Thyroid gland (tissue), 4 donors: Measurements from ENCODE around the gene KRTAP13-1. TPM values are rescaled to one million over a fixed set of nuclear protein-coding genes. Genes with fewer than 3 reads are reported as not detected.

Source experiments
- DNase-seq, 2 donors: peaks; one replicate each; pipeline ENCODE4 v3.0.0-alpha.2; 2019
- H3K27ac ChIP-seq, 3 donors: fragments of 200-600 bp; sonication (generic); 1 replicate in 2 of 3; 2 replicates in 1 of 3; pipeline ENCODE4 v1.5.1; 2016 to 2019; ENCODE audit warnings: mild to moderate bottlenecking in 1 of 3, moderate library complexity in 1 of 3
- H3K27me3 ChIP-seq: fragments of 200-600 bp; sonication (generic); one replicate; pipeline ENCODE4 v1.5.1; 2019
- H3K36me3 ChIP-seq, 2 donors: fragments of 200-600 bp; sonication (generic); one replicate each; pipeline ENCODE4 v1.5.1; 2016 to 2019
- H3K4me1 ChIP-seq, 2 donors: fragments of 200-600 bp; sonication (generic); one replicate each; pipeline ENCODE4 v1.5.1; 2017 to 2019
- H3K4me3 ChIP-seq, 3 donors: fragments of 200-600 bp; sonication (generic); replicated peaks in 1 of 3; 1 replicate in 2 of 3; 2 replicates in 1 of 3; pipeline ENCODE4 v1.5.1; 2016; ENCODE audit warnings: mild to moderate bottlenecking in 1 of 3
- H3K9me3 ChIP-seq: fragments of 200-600 bp; sonication (generic); one replicate; pipeline ENCODE4 v1.5.1; 2017
- POLR2A ChIP-seq, 2 donors: fragments of 450-650 bp; IDR thresholded peaks; one replicate each; pipeline ENCODE4 v1.6.1; 2017; ENCODE audit warnings: antibody characterized with exemption in 2 of 2, mild to moderate bottlenecking in 2 of 2, moderate library complexity in 1 of 2
- WGBS, 2 donors: methylation state at CpG; one replicate each; pipeline ENCODE4 v1.1.5; 2017; 5-methylcytosine and 5-hydroxymethylcytosine counted together
- intact Hi-C: fragments of 100-400 bp; cut with DNase I; formaldehyde crosslinking; loops from one replicate; pipeline ENCODE4 v1.15.1; 2023
- total RNA-seq, 4 donors: library from RNA; depleted of rRNA; stranded (reverse); fragments of >200 nt; gene quantifications; one replicate each; pipeline ENCODE4 v1.2.3, GENCODE V29; 2016
- TF ChIP-seq, protein P1 (sequence below), 6 experiments: fragments of 200-600 bp in 3 of 6; fragments of 450-650 bp in 3 of 6; sonication (generic) in 3 of 6; IDR thresholded peaks; one replicate each; pipeline ENCODE4 v1.5.1; 2016 to 2019; ENCODE audit warnings: antibody characterized with exemption in 6 of 6, mild to moderate bottlenecking in 2 of 6, inconsistent platforms in 1 of 6, moderate library complexity in 1 of 6

KRTAP13-1 gene
- total RNA-seq, 4 donors from 2014 or later = not detected

DNA sequence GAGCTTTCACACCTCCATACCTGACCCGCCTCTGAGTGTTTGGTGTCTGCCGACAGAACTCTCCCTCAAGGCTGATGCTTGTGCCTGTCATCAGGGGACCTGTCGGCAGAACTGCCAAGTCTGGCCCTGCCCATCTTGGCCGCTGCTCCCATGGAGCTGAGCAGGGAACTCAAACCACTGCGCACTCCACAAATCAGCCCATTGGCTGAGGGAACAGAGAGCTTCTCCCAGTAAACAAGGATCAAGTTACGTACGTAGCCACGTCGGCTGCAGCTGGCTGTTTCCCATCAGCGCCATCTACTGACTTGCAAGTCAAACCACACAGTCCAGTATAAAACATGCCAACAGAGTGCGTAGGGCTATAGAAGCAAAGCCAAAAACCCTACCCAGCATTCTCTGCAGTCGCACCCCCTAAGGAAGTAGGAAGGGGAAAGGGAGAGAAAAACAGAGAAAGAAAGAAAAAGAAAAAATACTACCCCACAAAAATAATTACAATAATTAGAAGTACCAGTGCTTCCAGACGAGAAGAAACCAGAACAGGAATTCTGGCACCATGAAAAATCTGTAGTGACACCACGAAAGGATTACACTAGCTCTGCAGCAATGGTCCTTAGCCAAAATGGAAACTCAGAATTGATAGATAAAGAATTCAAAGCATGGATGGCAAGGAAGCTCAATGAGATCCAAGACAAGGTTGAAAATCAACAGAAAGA is 13.1 kb downstream of the KRTAP13-1 start:
- no peaks in the 10 kb centered on the region for H3K4me1 ChIP-seq
- no peaks in the 10 kb centered on the region for H3K9me3 ChIP-seq
- 24 to 38% methylated on average over 13 to 14 of the region's 14 CpGs for WGBS, 2 donors
- H3K36me3 ChIP-seq = no peaks in the 10 kb centered on the region
- no peak overlapping the region for H3K27ac ChIP-seq
- TF ChIP-seq, protein P1, sequence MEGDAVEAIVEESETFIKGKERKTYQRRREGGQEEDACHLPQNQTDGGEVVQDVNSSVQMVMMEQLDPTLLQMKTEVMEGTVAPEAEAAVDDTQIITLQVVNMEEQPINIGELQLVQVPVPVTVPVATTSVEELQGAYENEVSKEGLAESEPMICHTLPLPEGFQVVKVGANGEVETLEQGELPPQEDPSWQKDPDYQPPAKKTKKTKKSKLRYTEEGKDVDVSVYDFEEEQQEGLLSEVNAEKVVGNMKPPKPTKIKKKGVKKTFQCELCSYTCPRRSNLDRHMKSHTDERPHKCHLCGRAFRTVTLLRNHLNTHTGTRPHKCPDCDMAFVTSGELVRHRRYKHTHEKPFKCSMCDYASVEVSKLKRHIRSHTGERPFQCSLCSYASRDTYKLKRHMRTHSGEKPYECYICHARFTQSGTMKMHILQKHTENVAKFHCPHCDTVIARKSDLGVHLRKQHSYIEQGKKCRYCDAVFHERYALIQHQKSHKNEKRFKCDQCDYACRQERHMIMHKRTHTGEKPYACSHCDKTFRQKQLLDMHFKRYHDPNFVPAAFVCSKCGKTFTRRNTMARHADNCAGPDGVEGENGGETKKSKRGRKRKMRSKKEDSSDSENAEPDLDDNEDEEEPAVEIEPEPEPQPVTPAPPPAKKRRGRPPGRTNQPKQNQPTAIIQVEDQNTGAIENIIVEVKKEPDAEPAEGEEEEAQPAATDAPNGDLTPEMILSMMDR (IDR thresholded peaks at IDR 0.05) = peak in 4 of 6 experiments; percentile 35 to 55 (median 52)
- TF ChIP-seq POLR2A (IDR thresholded peaks at IDR 0.05) = no peak
- H3K27me3 ChIP-seq = no peaks in the 10 kb centered on the region
- peak; percentile 54 to 76 for DNase-seq
- H3K4me3 ChIP-seq = no peak overlapping the region
- intact Hi-C loops = no loop called here

DNA sequence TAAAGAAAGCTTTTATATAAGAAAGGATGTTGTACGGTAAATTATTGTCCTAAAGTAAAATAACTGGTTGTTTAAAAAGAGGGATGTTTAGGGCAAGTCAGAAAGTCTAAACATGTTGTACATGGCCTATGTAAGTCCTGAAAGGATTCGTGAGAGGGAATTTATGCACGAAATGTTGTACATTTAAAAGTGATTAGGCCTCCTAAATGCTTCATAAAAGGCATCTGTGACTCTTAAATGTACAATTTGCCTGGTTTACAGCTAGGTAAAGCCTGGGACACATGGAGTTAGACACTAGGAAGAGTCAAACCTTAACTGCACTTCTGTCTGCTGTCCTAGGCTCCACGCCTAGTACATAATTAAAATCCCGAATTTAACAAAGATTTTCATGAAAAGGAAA is 20.2 kb downstream of the KRTAP13-1 start:
- no peak for DNase-seq
- no peaks in the 10 kb centered on the region for H3K4me1 ChIP-seq
- intact Hi-C loops = no loop called here
- H3K27me3 ChIP-seq = no peaks in the 10 kb centered on the region
- 88 to 90% methylated on average over 5 of the region's 5 CpGs for WGBS, 2 donors
- H3K4me3 ChIP-seq = no peak overlapping the region
- H3K27ac ChIP-seq = no peak overlapping the region
- TF ChIP-seq, protein P1 (IDR thresholded peaks at IDR 0.05) = no peak
- TF ChIP-seq POLR2A (IDR thresholded peaks at IDR 0.05) = no peak
- no peaks in the 10 kb centered on the region for H3K36me3 ChIP-seq
- H3K9me3 ChIP-seq = no peaks in the 10 kb centered on the region

DNA sequence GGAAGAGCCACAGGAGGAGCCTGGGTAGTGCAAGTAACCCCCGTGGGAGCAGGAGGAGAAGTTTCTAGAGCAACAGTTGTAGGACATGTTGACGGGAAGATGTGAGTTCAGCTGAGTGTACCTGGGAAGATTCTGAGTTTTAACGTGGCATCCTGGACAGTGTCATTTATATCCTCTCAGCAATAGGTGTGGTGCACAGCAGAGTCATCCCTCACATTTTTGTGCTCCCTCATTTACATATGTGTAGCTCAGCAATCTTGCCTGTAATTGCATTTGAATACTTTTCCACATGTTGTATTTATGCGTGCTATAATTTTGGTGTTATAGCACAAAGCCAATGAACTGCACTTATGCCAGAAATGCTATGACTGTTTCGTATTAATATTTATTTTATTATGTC is 30.0 kb downstream of the KRTAP13-1 start, which contains the start of gene KRTAP13-3:
Gene KRTAP13-3 (minus strand): TSS at position 101 of the 400 bp plus-strand sequence. CDS start 14 bp downstream, at position 87.
- no peaks in the 10 kb centered on the region for H3K36me3 ChIP-seq
- H3K27me3 ChIP-seq = no peaks in the 10 kb centered on the region
- WGBS, 2 donors = 82 to 84% methylated on average over 5 of the region's 5 CpGs
- DNase-seq = no peak
- no peaks in the 10 kb centered on the region for H3K9me3 ChIP-seq
- no peaks in the 10 kb centered on the region for H3K4me1 ChIP-seq
- TF ChIP-seq, protein P1 (IDR thresholded peaks at IDR 0.05) = no peak
- TF ChIP-seq POLR2A (IDR thresholded peaks at IDR 0.05) = no peak
- no peak within 1 kb of the TSS for H3K27ac ChIP-seq
- intact Hi-C loops = no loop called here
- no peak within 1 kb of the TSS for H3K4me3 ChIP-seq

DNA sequence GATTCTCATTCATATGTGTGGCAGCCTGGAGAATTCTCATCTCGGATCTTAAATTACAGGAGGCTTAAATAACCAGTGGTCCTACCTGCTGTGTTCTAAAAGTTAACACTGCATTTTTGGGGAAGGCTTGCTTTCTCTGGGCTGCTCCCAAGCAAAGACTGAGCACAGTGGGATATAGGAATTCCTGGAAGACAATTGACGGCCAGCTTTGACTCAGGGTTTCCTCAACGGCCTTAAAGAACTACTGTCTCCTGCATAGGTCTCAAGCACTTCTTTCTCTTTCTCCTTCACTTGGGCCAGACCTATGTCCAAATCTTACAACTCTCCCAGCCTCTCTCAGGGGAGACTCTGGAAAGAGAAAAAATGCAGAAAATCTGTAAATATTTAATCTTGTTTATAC is 30.9 kb downstream of the KRTAP13-1 start:
- Histone ChIP-seq H3K9me3 (no peaks in the 10 kb centered on the region), H3K4me1 (no peaks in the 10 kb centered on the region), H3K27me3 (no peaks in the 10 kb centered on the region), H3K4me3 (no peak overlapping the region), H3K27ac (no peak overlapping the region), H3K36me3 (no peaks in the 10 kb centered on the region)
- DNase-seq = no peak
- 47 to 49% methylated on average over 3 of the region's 3 CpGs for WGBS, 2 donors
- intact Hi-C loops = no loop called here
- TF ChIP-seq POLR2A (IDR thresholded peaks at IDR 0.05) = no peak
- TF ChIP-seq, protein P1 (IDR thresholded peaks at IDR 0.05) = no peak

DNA sequence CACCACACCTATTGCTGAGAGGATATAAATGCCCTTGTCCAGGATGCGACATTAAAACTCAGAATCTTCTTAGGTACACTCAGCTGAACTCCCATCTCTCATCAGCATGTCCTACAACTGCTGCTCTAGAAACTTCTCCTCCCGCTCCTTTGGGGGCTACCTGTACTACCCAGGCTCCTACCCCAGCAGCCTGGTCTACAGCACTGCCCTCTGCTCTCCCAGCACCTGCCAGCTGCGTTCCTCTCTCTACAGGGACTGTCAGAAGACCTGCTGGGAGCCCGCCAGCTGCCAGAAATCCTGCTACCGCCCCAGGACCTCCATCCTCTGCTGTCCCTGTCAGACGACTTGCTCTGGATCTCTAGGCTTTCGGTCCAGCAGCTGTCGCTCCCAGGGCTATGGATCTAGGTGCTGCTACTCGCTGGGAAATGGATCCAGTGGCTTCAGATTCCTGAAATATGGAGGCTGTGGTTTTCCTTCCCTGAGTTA is 34.4 kb downstream of the KRTAP13-1 start, which contains the start of gene KRTAP13-4:
Gene KRTAP13-4 (plus strand): TSS at position 51 of the 486 bp plus-strand sequence. CDS start 56 bp downstream, at position 107.
- Histone ChIP-seq H3K36me3 (no peaks in the 10 kb centered on the region), H3K4me1 (no peaks in the 10 kb centered on the region), H3K27me3 (no peaks in the 10 kb centered on the region), H3K27ac (no peak within 1 kb of the TSS), H3K9me3 (no peaks in the 10 kb centered on the region), H3K4me3 (no peak within 1 kb of the TSS)
- DNase-seq = no peak
- WGBS, 2 donors = 74 to 77% methylated on average over 9 of the region's 9 CpGs
- no peak for TF ChIP-seq POLR2A (IDR thresholded peaks at IDR 0.05)
- TF ChIP-seq, protein P1 (IDR thresholded peaks at IDR 0.05) = no peak
- intact Hi-C loops = no loop called here
